Renal cortex interstitium (tissue), 11 donors: ENCODE measurements around the gene TUBAL3. TPM values are rescaled to one million over a fixed set of nuclear protein-coding genes. Genes with fewer than 3 reads are reported as not detected.

Experiments used
- DNase-seq, 11 donors: peaks; one replicate each; pipeline ENCODE4 v3.0.0-alpha.2; 2013; ENCODE audit warnings: low read depth in 9 of 11, low spot score in 4 of 11; ENCODE audit errors: extremely low read depth in 1 of 11
- polyA plus RNA-seq, 3 donors: library from polyadenylated mRNA; unstranded; fragments of 120-200 nt; gene quantifications; one replicate each; pipeline ENCODE4 v1.2.1, GENCODE V29; 2013; ENCODE audit not compliant: insufficient read length in 3 of 3

TUBAL3 gene
- polyA plus RNA-seq, 3 donors = 0.06 to 0.17 (median 0.17) TPM

GRCh38 chr10:5356302-5356763 lies 48.3 kb downstream of the TUBAL3 start:
- DNase-seq = no peak

DNA sequence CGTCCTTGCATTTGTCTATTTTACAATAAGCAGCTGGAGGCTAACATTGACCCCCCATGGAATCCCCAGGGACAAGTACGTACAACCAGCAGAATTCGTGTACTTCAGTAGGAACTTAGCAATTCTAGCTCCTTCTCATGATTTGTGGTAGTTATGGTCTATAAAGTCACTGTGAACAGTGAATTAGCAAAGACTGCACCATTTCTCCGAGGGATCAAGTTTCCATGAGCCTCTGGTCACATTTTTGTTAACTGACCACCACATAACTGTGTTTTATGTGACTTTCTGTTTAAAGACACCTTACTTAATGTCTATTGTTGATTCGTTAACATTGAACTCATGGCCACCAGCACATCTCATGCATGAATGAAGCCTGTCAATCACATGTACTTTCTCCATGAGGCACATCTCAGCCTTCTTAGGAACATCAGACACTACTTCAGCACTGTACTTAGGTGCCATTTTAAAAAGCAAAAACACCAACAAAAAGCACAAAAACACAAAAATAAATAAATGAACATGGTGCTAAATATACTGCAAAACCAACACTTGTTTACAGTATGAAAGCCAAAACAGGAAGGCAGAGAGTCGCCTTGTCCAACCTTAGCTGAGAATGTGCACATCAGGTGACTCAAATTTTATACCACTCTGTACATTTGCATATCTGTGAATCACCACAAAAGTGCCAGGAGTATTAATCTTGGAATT lies 48.9 kb downstream of the TUBAL3 start:
- peak in 2 of 11 donors; percentile 17 to 37 for DNase-seq

DNA sequence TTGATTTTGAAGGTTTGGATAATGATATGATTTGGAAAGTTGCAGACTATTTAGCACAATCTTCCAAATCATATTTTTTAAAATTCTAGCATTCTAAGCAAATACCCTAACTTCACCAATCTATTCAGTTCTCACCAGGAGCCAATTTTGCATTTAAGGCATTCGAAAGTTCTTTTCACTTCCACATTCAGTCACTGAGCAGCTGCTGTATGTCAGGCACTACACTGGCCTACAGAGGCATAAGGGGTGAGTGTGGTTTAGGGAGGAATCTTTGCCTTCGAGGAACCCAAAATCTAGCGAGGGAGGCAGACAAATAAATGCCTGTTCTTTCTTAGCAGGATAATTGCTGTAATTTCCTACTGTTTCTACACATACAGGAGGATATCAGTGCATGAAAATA lies 50.6 kb downstream of the TUBAL3 start:
- no peak for DNase-seq

DNA sequence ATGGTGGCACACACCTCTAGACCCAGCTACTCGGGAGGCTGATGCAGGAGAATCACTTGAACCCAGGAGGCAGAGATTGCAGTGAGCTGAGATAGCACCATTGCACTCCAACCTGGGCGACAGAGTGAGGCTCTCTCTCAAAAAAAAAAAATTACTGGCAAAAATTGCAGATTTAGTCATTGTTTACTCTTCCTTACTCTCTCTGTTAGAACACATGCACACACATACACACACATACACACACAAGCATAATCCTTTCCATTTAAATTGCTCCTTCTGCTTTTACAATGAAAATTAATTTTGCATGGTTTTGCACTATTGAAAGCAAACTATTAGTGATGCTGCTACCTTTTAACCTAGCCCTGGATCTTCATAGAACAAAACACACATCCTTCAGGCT lies 55.3 kb downstream of the TUBAL3 start:
- no peak for DNase-seq

DNA sequence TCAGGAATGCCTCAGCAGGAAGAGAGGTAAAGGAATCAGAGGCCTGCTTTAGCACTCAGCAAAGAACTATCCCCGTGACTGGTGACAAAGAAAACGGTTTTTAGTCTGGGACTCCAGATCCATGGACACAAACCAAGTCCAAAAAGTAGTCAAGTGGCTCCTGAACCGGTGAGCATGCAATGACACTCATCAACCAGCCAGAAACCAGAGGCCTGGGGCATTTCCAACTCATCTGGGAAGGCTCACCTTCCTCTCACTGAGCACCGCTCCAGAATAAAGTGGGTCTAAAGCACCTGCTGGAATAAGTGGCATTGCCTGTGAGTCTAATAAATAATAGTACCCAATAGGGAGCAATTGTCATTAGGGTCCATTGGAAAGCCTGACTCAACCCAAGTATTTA lies 57.7 kb downstream of the TUBAL3 start:
- DNase-seq = no peak

DNA sequence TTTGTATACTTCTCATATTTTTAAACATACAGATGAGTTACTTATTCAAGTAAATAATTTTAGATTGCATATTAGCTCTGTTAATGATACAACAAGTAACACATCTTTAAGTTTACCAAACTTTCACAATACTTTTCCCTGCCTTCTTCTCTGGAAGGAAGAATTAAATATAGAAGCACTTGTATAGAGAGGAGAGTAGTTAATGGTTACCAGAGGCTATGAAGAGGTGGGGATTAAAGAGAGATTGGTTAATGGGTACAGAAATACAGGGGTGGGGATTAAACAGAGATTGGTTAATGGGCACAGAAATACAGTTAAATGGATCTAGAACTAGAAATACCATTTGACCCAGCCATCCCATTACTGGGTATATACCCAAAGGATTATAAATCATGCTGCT lies 59.9 kb downstream of the TUBAL3 start:
- no peak for DNase-seq

GRCh38 chr10:5343979-5344378 lies 60.6 kb downstream of the TUBAL3 start:
- DNase-seq = no peak

DNA sequence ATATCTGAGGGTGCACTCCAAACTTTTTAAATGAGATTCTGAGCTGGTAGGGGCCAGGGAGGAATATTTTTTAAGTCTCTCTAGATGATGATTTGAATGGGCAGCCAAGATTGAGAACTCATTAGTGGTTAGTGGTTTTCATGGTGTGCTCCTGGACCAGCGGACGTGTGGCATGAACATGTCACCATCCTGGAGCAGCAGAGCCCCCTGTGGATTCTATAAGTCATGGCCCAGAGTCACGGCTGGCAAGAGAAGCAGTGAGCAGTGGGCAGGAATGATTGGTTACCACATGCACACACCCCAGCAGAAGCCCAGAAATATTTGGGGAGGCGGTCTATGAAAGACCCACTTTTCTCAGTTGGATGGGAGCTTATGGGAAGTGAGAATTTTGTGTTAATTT lies 61.1 kb downstream of the TUBAL3 start:
- DNase-seq = no peak

Other genes with a start within 250 kb of the TUBAL3 start
- gene AKR1C8, start 219.7 kb downstream of the TUBAL3 start, polyA plus RNA-seq = under 1 TPM; 0.09 to 0.64 (median 0.36) TPM
- gene AKR1C4, start 208.0 kb downstream of the TUBAL3 start, polyA plus RNA-seq = under 1 TPM in 1 of 3 donors, not detected in 2; 0.10 TPM
- gene UCN3, start 39.9 kb downstream of the TUBAL3 start, polyA plus RNA-seq = under 1 TPM; 0.30 to 0.45 (median 0.37) TPM
- gene NET1, start 7.7 kb upstream of the TUBAL3 start, polyA plus RNA-seq = 100 to 1,000 TPM; 122 to 142 (median 133) TPM
- gene CALML5, start 94.7 kb upstream of the TUBAL3 start, polyA plus RNA-seq = not detected
- under 1 TPM in 2 of 3 donors, not detected in 1; 0.06 to 0.11 TPM for gene CALML3, start 120.1 kb upstream of the TUBAL3 start, polyA plus RNA-seq